ENCODE measurements around the gene SPINDOC. TPM values are rescaled to one million over a fixed set of nuclear protein-coding genes. Genes with fewer than 3 reads are reported as not detected.
A peak's percentile ranks its signal among the peaks of the same experiment; 100 is the strongest.
"Not testable (repeated sequence)": the region's sequence is repeated elsewhere in the genome, so short reads cannot be mapped to it uniquely, and the experiment has no call there.

Gene SPINDOC
- total and polyA plus RNA-seq, 4 donors, result 7.1 to 20.6 (median 15.5) TPM

DNA sequence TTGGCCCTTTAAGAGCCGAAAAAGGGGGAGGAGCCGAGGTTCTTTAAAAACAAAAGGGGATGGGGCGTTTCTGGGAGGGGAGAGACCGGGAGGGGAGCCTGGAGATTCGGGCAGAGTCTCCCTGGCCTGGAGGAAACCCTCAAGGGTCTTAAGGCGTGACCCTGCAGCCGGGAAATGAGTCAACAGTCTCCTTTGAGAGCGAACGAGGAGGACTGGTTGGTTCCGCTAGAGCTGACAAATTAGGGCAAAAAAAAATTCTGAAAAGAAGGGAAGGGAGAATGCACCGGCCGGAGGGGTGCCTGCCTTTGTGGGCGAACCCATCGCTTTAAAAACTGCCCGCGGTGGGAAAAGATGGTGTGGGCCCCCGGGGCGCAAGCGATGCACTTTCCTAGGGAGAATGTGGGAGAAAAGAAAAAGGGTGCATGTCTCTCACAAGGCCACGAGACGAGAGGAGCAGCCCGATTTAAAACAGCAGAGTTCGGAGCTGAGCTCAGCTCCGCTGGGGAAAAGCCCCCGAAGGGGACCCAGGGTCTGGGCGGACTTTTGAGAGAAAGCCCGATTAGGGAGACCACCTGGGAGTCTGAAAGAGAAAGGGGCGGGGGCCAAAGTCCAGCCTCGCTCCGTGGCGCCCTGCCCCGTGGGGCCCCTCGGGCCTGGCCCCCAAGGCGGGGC lies 45.6 kb upstream of the SPINDOC start:
- Histone ChIP-seq H3K4me3 (ENCODE audit: low read length in 2 of 2) (peak overlapping the region; percentile 93 to 96), H3K9me3 (ENCODE audit: control insufficient read depth, low read length) (no peaks in the 10 kb centered on the region), H3K36me3 (ENCODE audit: control insufficient read depth in 1 of 2, insufficient read depth in 2 of 2, low read length in 1 of 2) (no peaks in the 10 kb centered on the region), H3K4me1 (ENCODE audit: control insufficient read depth in 1 of 2, insufficient read depth in 2 of 2, low read length in 2 of 2) (no peaks in the 10 kb centered on the region), H3K27ac (ENCODE audit: low read depth in 1 of 2, low read length in 2 of 2) (peak overlapping the region in 1 of 2 donors; percentile 29), H3K27me3 (ENCODE audit: control insufficient read depth in 1 of 2, insufficient read depth in 2 of 2, low read length in 1 of 2) (no peaks in the 10 kb centered on the region)
- 0 to 1% methylated on average over 33 to 34 of the region's 34 CpGs for WGBS, 2 donors
- ATAC-seq (ENCODE audit: low FRiP score) (peak; percentile 64), DNase-seq (peak; percentile 81 to 82)
- intact Hi-C loops (cut with DNase I), result loop anchor here (5.0 to 10.0 kb wide), 4 partner anchors 40 to 387 kb away; no protein-coding TSS in a partner anchor

DNA sequence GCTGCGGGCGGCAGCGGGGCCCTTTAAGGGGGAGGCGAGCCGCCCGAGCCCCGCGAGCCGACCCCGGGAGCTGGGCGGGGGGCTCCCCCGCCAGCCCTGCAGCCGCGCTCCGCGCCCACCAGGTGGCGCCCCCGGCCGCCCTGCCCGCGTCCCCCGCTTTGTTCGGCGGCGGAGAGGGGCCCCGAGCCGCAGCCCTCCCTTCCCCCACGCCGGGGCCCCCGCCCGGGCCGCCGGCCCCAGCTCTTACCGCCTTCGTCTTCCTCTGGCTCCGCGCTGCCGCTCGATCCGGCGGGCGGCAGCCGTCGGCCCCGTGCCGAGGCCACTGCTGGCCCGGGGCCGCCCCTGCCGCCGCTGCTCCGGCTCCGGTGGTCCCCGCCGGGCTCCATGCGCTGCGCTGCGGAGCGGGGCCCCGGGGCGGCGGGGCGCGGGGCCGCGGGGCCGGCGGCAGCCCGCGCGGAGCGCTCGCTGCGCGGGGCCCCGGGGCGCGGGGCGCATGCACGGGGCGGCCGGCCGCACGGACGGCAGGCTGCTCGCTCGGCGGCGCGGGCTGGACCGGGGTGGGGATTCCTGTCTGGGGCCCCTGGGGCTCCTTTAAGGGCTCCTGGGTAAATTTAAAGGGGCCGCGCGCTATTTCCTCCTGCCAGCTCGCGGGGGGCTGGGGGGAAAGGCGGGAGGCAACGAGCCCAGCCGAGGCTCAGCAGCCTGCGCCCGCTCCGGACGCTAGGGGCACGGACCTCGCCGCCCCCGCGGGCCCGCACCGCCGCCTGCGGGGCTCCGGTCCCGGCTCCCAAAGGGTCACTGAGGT lies 44.8 kb upstream of the SPINDOC start, which contains the start of gene ZFTA:
Gene ZFTA, minus strand, starts transcription at position 539 of the 805 bp plus-strand sequence. Its CDS starts 153 bp downstream, at position 386.
- DNase-seq (peak; percentile 78 to 87), ATAC-seq (ENCODE audit: low FRiP score) (peak; percentile 52)
- intact Hi-C loops (cut with DNase I), result loop anchor here (5.0 to 10.0 kb wide), 4 partner anchors 39 to 386 kb away; no protein-coding TSS in a partner anchor
- peak within 1 kb of the TSS in 1 of 2 donors; percentile 29 for H3K27ac ChIP-seq (ENCODE audit: low read depth in 1 of 2, low read length in 2 of 2)
- peak within 1 kb of the TSS; percentile 93 to 96 for H3K4me3 ChIP-seq (ENCODE audit: low read length in 2 of 2)
- no peaks in the 10 kb centered on the region for H3K4me1 ChIP-seq (ENCODE audit: control insufficient read depth in 1 of 2, insufficient read depth in 2 of 2, low read length in 2 of 2)
- H3K27me3 ChIP-seq (ENCODE audit: control insufficient read depth in 1 of 2, insufficient read depth in 2 of 2, low read length in 1 of 2), result no peaks in the 10 kb centered on the region
- no peaks in the 10 kb centered on the region for H3K36me3 ChIP-seq (ENCODE audit: control insufficient read depth in 1 of 2, insufficient read depth in 2 of 2, low read length in 1 of 2)
- 0 to 1% methylated on average over 77 to 113 of the region's 113 CpGs for WGBS, 2 donors
- H3K9me3 ChIP-seq (ENCODE audit: control insufficient read depth, low read length), result no peaks in the 10 kb centered on the region

DNA sequence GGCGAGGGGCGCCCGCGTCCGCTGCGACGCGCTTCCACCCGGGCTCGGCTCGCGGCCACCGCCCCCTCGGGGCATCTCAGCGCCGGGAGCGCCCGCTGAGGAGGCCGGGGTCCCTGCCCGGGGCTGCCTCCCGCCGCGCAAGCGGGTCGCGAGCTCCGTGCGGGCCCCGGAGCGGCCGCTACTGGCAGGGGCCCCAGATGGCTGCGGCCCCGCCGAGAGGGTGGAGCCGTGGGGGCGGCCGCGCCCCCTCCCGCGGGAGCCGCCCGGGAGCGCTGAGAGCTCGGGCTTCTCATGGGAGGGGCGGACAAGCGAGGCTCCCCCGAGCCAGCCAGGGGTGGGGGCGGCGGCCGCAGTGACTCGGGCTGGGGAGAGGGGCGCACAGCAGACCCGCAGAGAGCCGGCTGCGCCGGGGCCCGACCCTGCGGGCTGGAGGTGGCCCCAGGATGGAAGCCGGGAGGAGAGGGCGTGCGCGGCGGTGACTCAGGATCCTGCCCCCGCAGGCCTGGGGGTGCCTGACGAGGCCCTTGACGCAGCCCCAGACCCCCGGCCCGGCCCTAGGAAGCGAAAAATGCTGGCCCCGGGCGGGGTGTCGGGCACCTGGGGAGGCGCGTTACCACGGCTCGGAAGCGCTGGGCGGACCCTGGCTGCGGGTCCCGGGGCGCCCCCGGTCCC lies 44.1 kb upstream of the SPINDOC start:
- Histone ChIP-seq H3K36me3 (ENCODE audit: control insufficient read depth in 1 of 2, insufficient read depth in 2 of 2, low read length in 1 of 2) (no peaks in the 10 kb centered on the region), H3K9me3 (ENCODE audit: control insufficient read depth, low read length) (no peaks in the 10 kb centered on the region), H3K27me3 (ENCODE audit: control insufficient read depth in 1 of 2, insufficient read depth in 2 of 2, low read length in 1 of 2) (no peaks in the 10 kb centered on the region), H3K4me1 (ENCODE audit: control insufficient read depth in 1 of 2, insufficient read depth in 2 of 2, low read length in 2 of 2) (no peaks in the 10 kb centered on the region), H3K4me3 (ENCODE audit: low read length in 2 of 2) (peak overlapping the region; percentile 93 to 96), H3K27ac (ENCODE audit: low read depth in 1 of 2, low read length in 2 of 2) (no peak overlapping the region)
- WGBS, 2 donors, result 0% methylated on average over 62 to 82 of the region's 82 CpGs
- peak; percentile 56 to 85 for DNase-seq
- intact Hi-C loops (cut with DNase I), result loop anchor here (5.0 to 10.0 kb wide), 4 partner anchors 38 to 386 kb away; no protein-coding TSS in a partner anchor
- peak; percentile 53 for ATAC-seq (ENCODE audit: low FRiP score)

DNA sequence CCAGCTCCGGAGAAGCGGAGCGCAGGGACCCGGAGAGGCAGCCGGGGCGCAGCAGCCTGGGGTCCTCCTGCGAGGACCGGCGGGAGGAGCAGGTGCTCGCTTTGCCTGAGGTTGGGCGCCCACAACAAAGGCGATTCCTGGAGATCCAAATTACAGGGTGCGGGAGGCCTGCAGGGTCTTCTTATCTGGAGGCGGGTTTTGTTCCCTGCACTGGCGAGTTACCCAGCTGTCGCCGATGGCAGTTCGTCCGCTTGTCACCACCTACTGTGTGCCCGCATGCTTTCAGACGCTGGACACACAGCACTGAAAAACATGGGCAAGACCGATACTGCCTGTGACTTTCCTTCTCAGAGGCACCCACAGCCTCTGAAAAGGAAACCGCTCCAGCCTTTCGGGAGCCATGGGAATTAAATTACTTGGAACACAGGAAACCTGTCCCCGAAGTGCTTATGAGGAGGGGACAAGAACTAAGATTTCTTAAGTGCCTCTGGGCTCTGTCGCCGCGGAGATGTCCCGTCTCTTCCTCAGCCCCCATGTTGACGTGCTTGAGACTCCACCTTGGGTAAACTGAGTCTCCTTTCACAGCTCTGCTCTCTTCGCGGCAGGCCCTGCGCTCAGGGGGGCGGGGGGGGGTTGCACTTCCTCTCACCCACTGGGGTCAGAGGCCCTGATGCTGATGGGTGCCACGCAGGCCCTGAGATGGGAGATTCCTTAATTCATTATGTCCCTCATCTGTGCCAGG lies 43.4 kb upstream of the SPINDOC start:
- Histone ChIP-seq H3K9me3 (ENCODE audit: control insufficient read depth, low read length) (no peaks in the 10 kb centered on the region), H3K27ac (ENCODE audit: low read depth in 1 of 2, low read length in 2 of 2) (no peak overlapping the region), H3K36me3 (ENCODE audit: control insufficient read depth in 1 of 2, insufficient read depth in 2 of 2, low read length in 1 of 2) (no peaks in the 10 kb centered on the region), H3K4me1 (ENCODE audit: control insufficient read depth in 1 of 2, insufficient read depth in 2 of 2, low read length in 2 of 2) (no peaks in the 10 kb centered on the region), H3K4me3 (ENCODE audit: low read length in 2 of 2) (peak overlapping the region; percentile 93 to 96), H3K27me3 (ENCODE audit: control insufficient read depth in 1 of 2, insufficient read depth in 2 of 2, low read length in 1 of 2) (no peaks in the 10 kb centered on the region)
- 10 to 16% methylated on average over 35 of the region's 35 CpGs for WGBS, 2 donors
- ATAC-seq (ENCODE audit: low FRiP score) (peak; percentile 4), DNase-seq (peak in 1 of 2 donors; percentile 76)
- intact Hi-C loops (cut with DNase I), result loop anchor here (5.0 to 10.0 kb wide), 4 partner anchors 37 to 385 kb away; no protein-coding TSS in a partner anchor

DNA sequence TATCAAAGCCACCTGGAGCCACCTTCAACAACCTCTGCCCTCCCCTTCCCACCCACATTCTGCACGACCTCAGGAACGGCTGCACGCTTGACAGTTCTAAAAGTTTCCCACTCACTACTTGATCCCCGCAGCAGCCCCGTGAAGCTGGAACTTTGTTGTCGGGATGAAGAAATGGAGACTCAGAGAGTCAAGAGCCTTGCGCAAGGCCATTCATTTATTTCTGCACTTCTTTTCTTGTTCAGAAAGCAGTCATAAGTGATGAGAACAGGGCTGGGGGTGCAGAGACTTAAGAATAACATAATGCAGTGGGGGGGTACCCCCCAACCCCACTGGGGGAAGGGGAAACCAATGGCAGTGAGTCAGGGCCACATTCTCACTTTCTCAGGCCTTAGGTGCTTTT lies 42.5 kb upstream of the SPINDOC start:
- H3K27me3 ChIP-seq (ENCODE audit: control insufficient read depth in 1 of 2, insufficient read depth in 2 of 2, low read length in 1 of 2), result no peaks in the 10 kb centered on the region
- H3K4me1 ChIP-seq (ENCODE audit: control insufficient read depth in 1 of 2, insufficient read depth in 2 of 2, low read length in 2 of 2), result no peaks in the 10 kb centered on the region
- no peaks in the 10 kb centered on the region for H3K36me3 ChIP-seq (ENCODE audit: control insufficient read depth in 1 of 2, insufficient read depth in 2 of 2, low read length in 1 of 2)
- H3K4me3 ChIP-seq (ENCODE audit: low read length in 2 of 2), result no peak overlapping the region
- 92 to 93% methylated on average over 7 of the region's 7 CpGs for WGBS, 2 donors
- ATAC-seq (ENCODE audit: low FRiP score) (no peak), DNase-seq (no peak)
- H3K9me3 ChIP-seq (ENCODE audit: control insufficient read depth, low read length), result no peaks in the 10 kb centered on the region
- intact Hi-C loops (cut with DNase I), result no loop called here
- H3K27ac ChIP-seq (ENCODE audit: low read depth in 1 of 2, low read length in 2 of 2), result no peak overlapping the region

GRCh38 chr11:63771741-63772318 lies 41.4 kb upstream of the SPINDOC start:
- H3K9me3 ChIP-seq (ENCODE audit: control insufficient read depth, low read length); H3K27me3 ChIP-seq (ENCODE audit: control insufficient read depth in 1 of 2, insufficient read depth in 2 of 2, low read length in 1 of 2); DNase-seq; H3K36me3 ChIP-seq (ENCODE audit: control insufficient read depth in 1 of 2, insufficient read depth in 2 of 2, low read length in 1 of 2); H3K27ac ChIP-seq (ENCODE audit: low read depth in 1 of 2, low read length in 2 of 2); intact Hi-C loops (cut with DNase I); ATAC-seq (ENCODE audit: low FRiP score); H3K4me1 ChIP-seq (ENCODE audit: control insufficient read depth in 1 of 2, insufficient read depth in 2 of 2, low read length in 2 of 2); H3K4me3 ChIP-seq (ENCODE audit: low read length in 2 of 2): not testable (repeated sequence)
- WGBS, 2 donors, result 96 to 98% methylated on average over 2 of the region's 2 CpGs

DNA sequence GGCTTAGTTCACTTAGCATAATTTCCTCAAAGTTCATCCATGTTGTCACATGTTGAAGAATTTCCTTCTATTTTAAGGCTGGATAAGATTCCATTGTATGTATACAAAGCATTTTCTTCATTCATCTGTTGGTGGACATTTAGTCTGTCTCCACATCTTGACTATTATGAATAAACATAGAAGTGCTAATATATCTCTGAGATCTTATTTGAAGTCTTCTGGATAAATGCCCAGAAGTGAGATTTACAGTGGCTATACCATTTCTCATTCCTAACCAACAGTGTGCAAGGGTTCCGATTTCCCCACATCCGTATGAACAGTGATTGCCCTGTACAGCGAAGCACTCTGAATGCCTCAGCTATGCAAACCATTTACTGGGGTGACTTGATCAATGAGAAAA lies 38.1 kb upstream of the SPINDOC start:
- 48 to 66% methylated on average over 3 of the region's 3 CpGs for WGBS, 2 donors
- Histone ChIP-seq H3K36me3 (ENCODE audit: control insufficient read depth in 1 of 2, insufficient read depth in 2 of 2, low read length in 1 of 2) (no peaks in the 10 kb centered on the region), H3K27ac (ENCODE audit: low read depth in 1 of 2, low read length in 2 of 2) (no peak overlapping the region), H3K4me3 (ENCODE audit: low read length in 2 of 2) (no peak overlapping the region), H3K27me3 (ENCODE audit: control insufficient read depth in 1 of 2, insufficient read depth in 2 of 2, low read length in 1 of 2) (no peaks in the 10 kb centered on the region), H3K4me1 (ENCODE audit: control insufficient read depth in 1 of 2, insufficient read depth in 2 of 2, low read length in 2 of 2) (no peaks in the 10 kb centered on the region), H3K9me3 (ENCODE audit: control insufficient read depth, low read length) (no peaks in the 10 kb centered on the region)
- intact Hi-C loops (cut with DNase I), result no loop called here
- ATAC-seq (ENCODE audit: low FRiP score), result no peak
- DNase-seq, result no peak

GRCh38 chr11:63779039-63779438 lies 34.2 kb upstream of the SPINDOC start:
- Histone ChIP-seq H3K4me3 (ENCODE audit: low read length in 2 of 2) (no peak overlapping the region), H3K4me1 (ENCODE audit: control insufficient read depth in 1 of 2, insufficient read depth in 2 of 2, low read length in 2 of 2) (no peaks in the 10 kb centered on the region), H3K36me3 (ENCODE audit: control insufficient read depth in 1 of 2, insufficient read depth in 2 of 2, low read length in 1 of 2) (no peaks in the 10 kb centered on the region), H3K27me3 (ENCODE audit: control insufficient read depth in 1 of 2, insufficient read depth in 2 of 2, low read length in 1 of 2) (no peaks in the 10 kb centered on the region), H3K27ac (ENCODE audit: low read depth in 1 of 2, low read length in 2 of 2) (no peak overlapping the region), H3K9me3 (ENCODE audit: control insufficient read depth, low read length) (no peaks in the 10 kb centered on the region)
- DNase-seq, result no peak
- WGBS, 2 donors, result 67 to 73% methylated on average over 2 of the region's 2 CpGs
- intact Hi-C loops (cut with DNase I), result no loop called here
- ATAC-seq (ENCODE audit: low FRiP score), result no peak

Measured in aorta (tissue), 5 donors.